GM18873 (cell line): ENCODE data around the gene MAP6D1.

Source experiments
- ATAC-seq: cut with Tn5 transposase; IDR thresholded peaks from one replicate; pipeline ENCODE4 v1.9.1; 2021; ENCODE audit warnings: mild to moderate bottlenecking, moderate library complexity, moderate number of reproducible peaks; ENCODE audit not compliant: unreplicated experiment, low FRiP score

MAP6D1 gene

GRCh38 chr3:183766745-183767606 is 58.4 kb downstream of the MAP6D1 start:
- no peak for ATAC-seq

DNA sequence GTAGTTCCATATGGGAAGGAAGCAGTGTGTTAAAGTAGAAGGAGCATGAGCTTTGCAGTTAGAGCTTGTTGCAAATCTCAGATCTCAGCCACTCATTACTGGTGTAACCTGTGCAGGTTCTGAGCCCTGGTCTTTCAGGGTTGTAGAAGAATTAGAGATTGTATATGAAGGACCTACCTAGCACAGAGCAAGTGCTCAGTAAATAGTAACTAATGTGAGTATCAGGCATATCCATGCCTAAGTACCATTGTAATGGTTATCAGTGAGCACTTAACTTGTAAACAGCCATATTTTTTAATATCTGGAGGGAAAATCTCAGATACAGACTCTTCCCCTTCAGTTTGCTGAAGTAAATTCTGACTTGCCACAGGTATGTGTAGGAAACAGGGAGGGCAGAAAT is 59.3 kb downstream of the MAP6D1 start:
- ATAC-seq = no peak
